ENCODE data around the gene PUM2. TPM values are rescaled to one million over a fixed set of nuclear protein-coding genes. Genes with fewer than 3 reads are reported as not detected.
A peak's percentile ranks its signal among the peaks of the same experiment; 100 is the strongest.

The PUM2 gene
- total and polyA plus RNA-seq, 2 of the 13 experiments (the other 11 are each of a cell fraction or from before 2014, with no cell fraction given): 69.6 to 69.8 TPM

DNA sequence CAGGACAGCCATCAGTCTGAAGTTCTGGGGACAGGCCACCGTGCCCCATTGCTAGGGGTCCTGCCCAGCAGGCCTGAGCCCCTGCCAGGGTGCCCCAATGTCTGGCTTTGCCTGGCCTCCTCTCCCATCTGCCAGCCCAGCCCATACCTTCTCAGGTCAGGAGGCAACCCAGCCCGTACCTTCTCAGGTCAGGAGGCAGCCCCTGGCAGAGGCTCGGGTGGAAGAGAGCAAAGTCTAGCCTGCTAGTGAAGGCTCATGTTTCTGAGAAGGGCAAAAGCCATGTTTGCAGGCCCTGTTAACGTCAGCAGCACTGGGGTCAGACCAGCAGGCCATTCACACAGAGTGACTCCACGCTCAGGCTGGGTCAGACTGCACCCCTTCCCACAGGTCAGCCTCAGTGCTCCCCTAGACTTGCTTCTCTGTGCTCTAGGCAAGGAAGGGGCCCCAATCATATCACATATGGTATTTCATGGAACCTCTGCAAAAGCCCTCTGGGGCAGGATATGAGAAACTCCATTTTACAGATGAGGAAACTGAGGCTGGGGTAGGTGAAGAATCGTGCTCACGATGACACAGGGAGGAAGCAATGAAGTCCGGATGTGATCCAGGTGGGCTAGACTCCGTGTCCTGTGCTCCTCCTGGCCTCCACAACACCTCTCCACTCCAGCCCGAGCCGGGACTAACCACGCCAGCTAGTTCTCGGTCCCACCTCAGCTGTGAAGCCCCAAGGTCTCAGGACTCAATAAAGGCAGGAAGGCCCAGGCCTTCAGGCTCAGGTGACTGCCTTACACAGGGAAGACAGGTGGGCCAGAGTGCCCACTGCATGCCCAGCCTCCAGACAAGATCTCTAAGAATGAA is 135.2 kb downstream of the PUM2 start (continued):
- TF ChIP-seq, protein P1, sequence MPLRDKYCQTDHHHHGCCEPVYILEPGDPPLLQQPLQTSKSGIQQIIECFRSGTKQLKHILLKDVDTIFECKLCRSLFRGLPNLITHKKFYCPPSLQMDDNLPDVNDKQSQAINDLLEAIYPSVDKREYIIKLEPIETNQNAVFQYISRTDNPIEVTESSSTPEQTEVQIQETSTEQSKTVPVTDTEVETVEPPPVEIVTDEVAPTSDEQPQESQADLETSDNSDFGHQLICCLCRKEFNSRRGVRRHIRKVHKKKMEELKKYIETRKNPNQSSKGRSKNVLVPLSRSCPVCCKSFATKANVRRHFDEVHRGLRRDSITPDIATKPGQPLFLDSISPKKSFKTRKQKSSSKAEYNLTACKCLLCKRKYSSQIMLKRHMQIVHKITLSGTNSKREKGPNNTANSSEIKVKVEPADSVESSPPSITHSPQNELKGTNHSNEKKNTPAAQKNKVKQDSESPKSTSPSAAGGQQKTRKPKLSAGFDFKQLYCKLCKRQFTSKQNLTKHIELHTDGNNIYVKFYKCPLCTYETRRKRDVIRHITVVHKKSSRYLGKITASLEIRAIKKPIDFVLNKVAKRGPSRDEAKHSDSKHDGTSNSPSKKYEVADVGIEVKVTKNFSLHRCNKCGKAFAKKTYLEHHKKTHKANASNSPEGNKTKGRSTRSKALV (CRISPR knock-in tag; IDR thresholded peaks at IDR 0.05): peak; percentile 40; the same call in 1 of the 2 replicates
- TF ChIP-seq RAD21 (CRISPR knock-in tag; IDR thresholded peaks at IDR 0.05): 0 out of 2 replicates have a peak, but pooled peaks have one; percentile 42
- TF ChIP-seq ZNF234 (CRISPR knock-in tag; conservative IDR thresholded peaks at IDR 0.05): no peak
- 0 out of 2 replicates have a peak, but pooled peaks have one; percentile 41 for TF ChIP-seq GATA4 (IDR thresholded peaks at IDR 0.05; ENCODE audit: borderline replicate concordance, low read depth)
- TF ChIP-seq ARNTL (CRISPR knock-in tag; IDR thresholded peaks at IDR 0.05): peak; percentile 76
- 0 out of 2 replicates have a peak, but pooled peaks have one; percentile 46 for TF ChIP-seq RBAK (CRISPR knock-in tag; IDR thresholded peaks at IDR 0.05)
- TF ChIP-seq, protein P2, sequence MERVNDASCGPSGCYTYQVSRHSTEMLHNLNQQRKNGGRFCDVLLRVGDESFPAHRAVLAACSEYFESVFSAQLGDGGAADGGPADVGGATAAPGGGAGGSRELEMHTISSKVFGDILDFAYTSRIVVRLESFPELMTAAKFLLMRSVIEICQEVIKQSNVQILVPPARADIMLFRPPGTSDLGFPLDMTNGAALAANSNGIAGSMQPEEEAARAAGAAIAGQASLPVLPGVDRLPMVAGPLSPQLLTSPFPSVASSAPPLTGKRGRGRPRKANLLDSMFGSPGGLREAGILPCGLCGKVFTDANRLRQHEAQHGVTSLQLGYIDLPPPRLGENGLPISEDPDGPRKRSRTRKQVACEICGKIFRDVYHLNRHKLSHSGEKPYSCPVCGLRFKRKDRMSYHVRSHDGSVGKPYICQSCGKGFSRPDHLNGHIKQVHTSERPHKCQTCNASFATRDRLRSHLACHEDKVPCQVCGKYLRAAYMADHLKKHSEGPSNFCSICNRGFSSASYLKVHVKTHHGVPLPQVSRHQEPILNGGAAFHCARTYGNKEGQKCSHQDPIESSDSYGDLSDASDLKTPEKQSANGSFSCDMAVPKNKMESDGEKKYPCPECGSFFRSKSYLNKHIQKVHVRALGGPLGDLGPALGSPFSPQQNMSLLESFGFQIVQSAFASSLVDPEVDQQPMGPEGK (CRISPR knock-in tag; IDR thresholded peaks at IDR 0.05): peak; percentile 83
- TF ChIP-seq AKAP8 (CRISPR knock-in tag; IDR thresholded peaks at IDR 0.05): peak; percentile 95
- TF ChIP-seq ZSCAN29 (CRISPR knock-in tag; conservative IDR thresholded peaks at IDR 0.05): peak; percentile 80; the same call in 1 of the 2 replicates
- TF ChIP-seq TFAP4 (IDR thresholded peaks at IDR 0.05; ENCODE audit: borderline replicate concordance, low read depth): no peak; the same call in 1 of the 2 replicates
- TF ChIP-seq CEBPG (CRISPR knock-in tag; IDR thresholded peaks at IDR 0.05): peak; percentile 73
- TF ChIP-seq ZBTB39 (CRISPR knock-in tag; IDR thresholded peaks at IDR 0.05): peak; percentile 23; the same call in 1 of the 2 replicates
- TF ChIP-seq, protein P3, sequence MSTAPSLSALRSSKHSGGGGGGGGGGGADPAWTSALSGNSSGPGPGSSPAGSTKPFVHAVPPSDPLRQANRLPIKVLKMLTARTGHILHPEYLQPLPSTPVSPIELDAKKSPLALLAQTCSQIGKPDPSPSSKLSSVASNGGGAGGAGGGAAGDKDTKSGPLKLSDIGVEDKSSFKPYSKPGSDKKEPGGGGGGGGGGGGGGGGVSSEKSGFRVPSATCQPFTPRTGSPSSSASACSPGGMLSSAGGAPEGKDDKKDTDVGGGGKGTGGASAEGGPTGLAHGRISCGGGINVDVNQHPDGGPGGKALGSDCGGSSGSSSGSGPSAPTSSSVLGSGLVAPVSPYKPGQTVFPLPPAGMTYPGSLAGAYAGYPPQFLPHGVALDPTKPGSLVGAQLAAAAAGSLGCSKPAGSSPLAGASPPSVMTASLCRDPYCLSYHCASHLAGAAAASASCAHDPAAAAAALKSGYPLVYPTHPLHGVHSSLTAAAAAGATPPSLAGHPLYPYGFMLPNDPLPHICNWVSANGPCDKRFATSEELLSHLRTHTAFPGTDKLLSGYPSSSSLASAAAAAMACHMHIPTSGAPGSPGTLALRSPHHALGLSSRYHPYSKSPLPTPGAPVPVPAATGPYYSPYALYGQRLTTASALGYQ (CRISPR knock-in tag; IDR thresholded peaks at IDR 0.05): no peak
- TF ChIP-seq, protein P4, sequence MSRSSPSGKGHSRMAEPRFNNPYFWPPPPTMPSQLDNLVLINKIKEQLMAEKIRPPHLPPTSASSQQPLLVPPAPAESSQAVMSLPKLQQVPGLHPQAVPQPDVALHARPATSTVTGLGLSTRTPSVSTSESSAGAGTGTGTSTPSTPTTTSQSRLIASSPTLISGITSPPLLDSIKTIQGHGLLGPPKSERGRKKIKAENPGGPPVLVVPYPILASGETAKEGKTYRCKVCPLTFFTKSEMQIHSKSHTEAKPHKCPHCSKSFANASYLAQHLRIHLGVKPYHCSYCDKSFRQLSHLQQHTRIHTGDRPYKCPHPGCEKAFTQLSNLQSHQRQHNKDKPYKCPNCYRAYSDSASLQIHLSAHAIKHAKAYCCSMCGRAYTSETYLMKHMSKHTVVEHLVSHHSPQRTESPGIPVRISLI (CRISPR knock-in tag; IDR thresholded peaks at IDR 0.05; ENCODE audit: borderline replicate concordance): peak; percentile 21; the same call in 1 of the 2 replicates
- TF ChIP-seq ZNF30 (CRISPR knock-in tag; IDR thresholded peaks at IDR 0.05): no peak
- no peak for TF ChIP-seq TEF (CRISPR knock-in tag; IDR thresholded peaks at IDR 0.05)
- TF ChIP-seq REL (CRISPR knock-in tag; conservative IDR thresholded peaks at IDR 0.05): no peak
